Activated CD4-positive, alpha-beta T cell treated with anti-CD3 and anti-CD28 coated beads, Interleukin-2, Interleukin-4, amounts not matched to agents 100 ng/mL and 50 ng/mL, durations not matched to agents 16 hours and 8 hours (primary cell): Measurements from ENCODE around the gene FAAP20.

ENCODE experiments used
- DNase-seq: peaks from one replicate; pipeline ENCODE4 v3.0.0-alpha.2; 2020; ENCODE audit warnings: low spot score

FAAP20 gene

DNA sequence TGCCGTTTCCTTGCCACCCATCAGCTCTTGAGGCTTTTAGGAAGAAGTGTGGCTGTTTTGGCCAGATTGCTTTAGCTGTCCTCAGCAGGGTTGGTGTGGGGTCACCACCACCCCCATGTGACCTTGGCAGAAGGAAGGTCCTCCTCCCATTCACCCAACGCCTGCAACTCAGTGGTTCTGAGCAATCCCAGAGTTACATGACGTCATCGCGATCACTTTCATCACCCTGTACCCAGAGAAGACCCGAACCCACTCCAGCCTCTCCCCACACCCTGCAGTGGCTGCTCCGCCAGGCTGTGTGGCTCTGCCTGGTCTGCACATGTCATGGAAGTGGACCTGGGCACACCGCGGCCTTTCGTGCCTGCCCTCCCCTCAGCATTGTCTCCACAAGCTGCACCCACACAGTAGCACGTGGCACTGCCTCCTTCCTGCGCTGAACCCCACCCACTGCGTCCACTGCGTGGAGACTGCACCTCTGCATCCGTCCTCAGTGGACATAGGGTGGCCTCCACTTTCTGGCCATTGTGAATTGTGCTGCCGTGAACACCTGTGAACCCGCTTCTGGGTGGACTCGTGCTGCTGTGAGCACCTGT lies 16.5 kb downstream of the FAAP20 start:
- DNase-seq: no peak

DNA sequence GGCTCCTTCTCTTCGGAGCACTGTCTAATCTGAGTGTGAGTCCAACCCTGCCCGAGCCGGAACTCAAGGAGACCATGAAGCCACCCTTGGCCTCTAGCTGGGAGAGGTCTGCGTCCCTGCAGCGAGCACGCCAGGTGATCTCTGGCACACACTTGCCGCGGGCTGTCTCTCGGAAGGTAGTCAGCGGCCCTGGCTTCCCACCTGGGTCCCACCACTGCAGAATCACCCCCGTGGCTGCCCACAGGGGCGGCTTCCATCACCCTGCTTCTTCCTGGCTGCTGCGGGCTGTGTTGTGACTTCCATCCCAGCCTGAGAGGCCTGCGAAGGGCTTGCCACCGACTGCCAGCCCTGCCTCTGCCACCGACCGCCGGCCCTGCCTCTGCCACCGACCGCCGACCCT lies 17.0 kb downstream of the FAAP20 start:
- no peak for DNase-seq

DNA sequence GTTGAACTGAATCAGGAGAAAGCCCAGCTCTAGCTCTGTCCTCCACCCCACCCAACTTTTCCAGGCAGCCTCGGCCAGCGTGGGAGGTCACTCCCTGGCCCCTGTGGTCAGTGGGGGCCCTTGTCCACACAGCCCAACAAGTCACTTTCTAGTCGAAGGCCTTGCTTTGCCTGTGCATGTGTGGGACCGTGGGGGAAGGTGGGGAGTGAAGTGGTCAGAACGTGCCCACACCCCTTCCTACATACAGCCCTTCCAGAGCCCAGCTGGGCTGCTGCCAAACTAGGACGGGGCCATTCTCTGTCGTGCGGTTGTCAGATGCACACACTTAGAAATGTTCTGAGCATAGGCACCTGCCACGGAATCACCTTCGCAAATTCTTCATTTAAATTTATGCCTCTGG lies 18.0 kb downstream of the FAAP20 start:
- no peak for DNase-seq

DNA sequence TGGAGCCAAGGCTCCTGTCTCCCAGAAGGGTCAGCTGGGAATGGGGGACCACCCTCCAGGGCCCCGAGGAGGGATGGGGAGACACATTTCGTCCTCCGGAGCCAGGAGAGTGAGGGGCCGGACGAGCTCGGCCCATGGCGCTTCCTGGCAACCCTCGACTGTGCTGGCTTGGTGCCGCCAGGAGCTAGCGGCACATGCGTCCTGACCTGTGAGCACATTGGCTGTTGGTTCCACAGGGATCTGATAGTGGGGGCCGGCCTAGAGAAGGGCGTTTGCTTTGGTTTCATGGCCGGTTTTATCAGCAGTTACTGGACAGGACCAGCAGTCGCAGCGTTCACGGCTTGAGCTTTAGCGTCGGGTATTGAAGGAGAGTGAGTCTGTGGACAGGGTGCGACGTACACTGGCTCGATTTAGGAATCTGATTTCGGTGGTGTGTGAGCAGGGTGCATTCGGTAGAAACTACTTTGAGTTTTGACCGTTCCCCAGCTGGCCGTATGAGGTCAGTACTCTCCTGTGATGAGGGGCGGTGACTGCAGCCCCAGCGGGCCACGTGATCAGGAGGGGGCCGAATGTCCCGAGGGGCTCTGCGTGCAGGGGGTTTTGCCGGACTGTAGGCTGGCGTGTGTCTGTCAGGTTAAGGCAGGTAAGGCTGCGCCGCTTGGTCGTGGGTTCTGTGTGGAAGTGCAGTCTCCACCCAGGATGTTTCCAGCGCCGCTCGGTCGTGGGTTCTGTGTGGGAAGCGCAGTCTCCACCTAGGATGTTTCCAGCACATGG lies 18.7 kb downstream of the FAAP20 start:
- no peak for DNase-seq

DNA sequence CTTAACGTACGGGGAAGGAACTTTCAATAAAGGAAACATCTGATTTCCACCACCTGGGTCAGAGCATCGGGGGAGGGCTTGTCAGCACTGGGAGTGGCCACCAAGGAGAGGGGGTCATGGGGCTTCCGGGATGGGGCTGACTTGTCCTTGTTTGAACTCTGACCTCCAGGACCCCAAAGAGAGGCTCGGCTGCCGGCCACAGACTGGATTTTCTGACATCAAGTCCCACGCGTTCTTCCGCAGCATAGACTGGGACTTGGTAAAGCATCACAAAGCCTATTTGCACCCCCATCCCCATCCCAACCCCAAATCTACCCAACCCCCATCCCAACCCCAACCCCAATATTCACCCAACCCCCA lies 19.5 kb downstream of the FAAP20 start:
- no peak for DNase-seq

DNA sequence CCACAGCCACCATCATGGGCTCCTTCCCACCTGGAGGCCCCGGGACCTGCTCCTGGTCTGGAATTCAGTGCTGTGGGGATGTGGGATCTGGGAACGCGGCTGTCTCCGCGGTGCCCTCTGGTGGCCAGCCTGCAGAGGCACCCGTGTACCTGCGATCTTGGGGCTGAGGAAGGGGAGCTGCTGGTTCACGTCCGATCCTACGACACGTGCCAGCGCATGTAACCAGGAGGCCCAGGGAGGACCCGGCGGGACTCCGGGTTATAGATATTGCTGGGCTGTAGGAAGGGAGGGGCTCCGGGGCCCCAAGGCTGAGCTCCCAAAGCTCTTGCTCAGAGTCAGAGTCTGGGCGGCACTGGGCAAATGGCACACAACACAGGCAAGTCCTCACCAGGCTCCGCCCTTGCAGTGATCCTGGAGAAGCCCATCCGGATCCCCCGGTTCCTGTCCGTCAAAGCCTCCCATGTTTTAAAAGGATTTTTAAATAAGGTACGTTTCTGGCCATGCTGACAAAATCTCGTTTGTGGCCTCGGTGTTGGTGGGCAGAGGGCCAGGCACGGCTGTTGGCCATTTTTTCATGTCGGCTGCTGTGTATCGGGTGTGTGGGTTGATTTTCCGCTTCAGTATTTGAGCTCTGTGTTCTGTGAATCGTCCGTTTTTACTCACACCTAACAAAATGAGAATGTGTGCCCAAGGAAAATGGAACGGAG lies 20.1 kb downstream of the FAAP20 start:
- DNase-seq: peak; percentile 30

DNA sequence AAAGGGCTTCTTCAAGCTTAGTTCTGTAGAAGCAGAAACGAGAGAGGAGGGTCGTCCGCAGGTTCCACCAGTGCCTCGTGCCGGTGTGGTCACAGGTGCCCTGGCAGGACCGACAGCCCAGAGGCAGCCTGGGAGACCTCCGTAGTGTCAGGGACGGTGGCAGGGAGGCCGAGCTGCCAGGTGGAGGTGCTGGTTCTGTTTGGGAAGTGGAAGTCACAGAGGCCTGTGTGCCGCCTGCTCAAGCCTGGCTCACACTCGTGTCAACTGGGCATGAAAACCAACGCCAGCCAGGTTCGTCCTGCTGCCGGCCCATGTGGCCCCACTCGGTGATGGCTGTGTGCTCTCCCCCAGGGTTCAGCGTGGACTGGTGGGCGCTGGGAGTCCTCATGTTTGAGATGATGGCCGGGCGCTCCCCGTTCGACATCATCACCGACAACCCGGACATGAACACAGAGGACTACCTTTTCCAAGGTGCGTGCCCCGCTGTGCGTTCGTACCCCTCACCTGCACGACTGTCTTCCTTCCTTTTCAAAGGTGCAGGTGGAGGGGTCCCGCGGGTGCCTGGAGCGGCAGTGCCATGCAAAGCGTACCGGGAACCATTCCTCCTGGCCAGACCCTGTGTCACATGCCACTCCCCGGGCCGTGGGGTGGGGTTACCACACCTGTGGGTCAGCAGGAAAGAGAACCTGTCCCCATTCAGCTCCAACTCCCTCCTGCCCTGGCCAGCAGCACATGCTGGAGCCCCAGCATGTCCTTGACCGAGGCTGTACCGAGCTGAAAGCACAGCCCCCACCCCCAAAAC lies 20.8 kb downstream of the FAAP20 start:
- DNase-seq: no peak

DNA sequence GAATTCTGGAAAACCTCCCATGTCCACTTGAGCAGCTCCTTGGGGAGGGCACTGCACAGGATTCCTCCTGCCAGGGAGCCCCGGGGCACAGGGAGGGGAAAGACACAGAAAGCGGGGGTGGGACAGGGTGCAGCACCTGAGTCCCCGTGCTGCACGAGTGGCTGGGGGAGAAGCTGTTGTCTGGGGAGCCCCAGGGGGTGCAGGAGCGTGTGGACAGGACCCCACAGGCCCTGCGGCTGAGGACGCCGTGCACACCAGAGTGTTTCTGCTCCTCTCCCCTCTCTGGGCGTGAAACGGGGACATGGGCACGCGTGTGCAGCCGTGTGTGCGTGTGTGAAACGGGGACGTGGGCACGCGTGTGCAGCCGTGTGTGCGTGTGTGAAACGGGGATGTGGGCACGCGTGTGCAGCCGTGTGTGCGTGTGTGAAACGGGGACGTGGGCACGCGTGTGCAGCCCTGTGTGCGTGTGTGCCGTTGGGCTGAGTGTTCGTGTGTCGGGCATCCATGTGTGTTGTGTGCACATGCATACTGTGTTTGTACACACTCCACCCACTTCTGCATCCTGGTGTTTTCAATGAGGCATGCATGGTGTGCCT lies 21.9 kb downstream of the FAAP20 start:
- no peak for DNase-seq

DNA sequence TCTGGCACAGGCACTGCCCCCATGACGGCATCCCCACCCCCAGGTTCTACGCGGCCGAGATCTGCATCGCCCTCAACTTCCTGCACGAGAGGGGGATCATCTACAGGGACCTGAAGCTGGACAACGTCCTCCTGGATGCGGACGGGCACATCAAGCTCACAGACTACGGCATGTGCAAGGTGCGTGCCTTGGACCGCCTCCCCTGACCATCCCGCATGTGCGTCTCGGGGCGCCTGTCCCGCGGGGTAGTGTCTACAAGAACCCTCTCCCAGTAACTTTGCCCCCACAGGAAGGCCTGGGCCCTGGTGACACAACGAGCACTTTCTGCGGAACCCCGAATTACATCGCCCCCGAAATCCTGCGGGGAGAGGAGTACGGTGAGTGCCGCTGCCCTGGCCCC lies 22.6 kb downstream of the FAAP20 start:
- DNase-seq: no peak

DNA sequence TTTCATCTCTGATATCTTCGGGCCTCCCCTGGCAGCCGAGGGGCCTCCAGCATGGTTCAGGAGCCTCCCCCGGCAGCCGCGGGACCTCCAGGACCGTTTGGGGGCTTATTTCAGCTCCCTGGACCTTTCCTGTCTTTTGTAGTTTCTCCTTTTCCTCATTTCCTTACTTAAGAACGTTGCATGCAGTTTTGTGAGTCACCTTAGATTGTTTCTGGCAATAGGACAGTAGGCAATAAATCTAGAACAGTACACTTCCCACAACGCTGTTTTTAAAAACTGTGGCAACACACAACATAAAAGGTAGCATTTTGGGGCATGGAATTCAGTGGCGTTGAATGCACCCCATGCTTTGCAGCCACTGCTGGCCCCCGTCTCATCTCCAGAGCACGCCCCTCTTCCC lies 24.4 kb downstream of the FAAP20 start:
- DNase-seq: no peak

DNA sequence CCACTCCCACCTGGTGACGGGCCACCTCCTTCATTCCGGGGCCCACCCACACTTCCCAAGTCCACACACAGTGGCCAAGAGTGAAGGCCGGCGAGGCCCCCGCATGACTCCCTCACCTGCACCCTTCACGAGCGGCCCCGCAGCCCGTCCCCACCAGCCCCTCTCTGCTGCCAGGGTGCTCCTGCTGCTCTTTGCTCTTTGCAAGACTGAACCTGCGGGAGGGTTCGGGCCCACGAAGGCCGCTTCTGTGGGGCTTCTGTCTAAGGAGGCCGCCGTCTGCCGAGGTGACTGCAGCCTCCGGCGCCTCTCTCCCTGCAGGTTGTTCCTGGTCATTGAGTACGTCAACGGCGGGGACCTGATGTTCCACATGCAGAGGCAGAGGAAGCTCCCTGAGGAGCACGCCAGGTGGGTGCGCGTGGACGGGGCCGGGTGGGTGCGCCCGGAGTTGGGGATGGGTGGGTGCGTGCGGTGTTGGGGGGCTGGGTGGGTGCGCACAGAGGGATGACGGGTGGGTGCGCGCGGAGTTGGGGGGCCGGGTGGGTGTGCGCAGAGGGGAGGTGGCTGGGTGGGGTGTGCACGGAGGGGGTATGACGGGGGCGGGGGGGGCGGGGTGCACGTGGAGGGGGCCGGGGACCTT lies 25.3 kb downstream of the FAAP20 start:
- no peak for DNase-seq

DNA sequence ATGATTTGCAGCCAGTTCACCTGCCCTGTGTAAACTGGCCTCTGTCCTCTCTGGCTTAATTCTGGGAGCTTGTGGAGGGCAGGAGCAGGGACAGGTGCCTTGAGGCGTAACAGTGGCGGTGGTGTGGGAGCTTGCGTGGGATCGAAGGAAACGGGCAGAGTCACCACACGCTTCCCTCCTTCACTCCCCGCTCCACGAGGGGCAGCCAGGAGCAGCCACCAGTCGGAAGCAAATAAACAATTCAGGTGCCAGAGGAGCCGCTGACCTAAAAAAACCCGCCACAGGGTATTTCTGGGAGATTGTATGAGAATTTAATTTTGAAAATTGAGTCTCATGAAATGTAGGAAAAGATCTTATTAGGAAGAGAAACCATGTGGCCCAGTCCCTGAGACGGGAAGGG lies 26.0 kb downstream of the FAAP20 start:
- no peak for DNase-seq

DNA sequence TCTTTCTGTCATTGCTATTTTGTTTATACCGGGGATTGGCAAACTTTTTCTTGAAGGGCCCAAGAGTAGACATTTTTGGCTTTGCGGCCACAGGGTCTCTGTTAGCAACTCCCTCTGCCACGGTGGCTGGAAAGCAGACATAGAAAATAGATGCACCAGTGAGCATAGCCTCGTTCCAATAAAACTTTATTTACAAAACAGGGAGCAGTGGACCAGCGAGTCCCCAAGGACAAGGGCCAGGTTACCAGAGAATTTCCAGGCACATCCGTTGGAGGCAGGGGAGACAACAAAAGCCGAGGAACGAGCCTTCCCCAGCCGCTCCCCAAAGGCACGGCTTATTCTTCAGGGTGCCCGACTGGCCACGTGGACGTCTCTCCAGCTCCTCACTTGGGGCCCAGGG lies 26.5 kb downstream of the FAAP20 start:
- no peak for DNase-seq

DNA sequence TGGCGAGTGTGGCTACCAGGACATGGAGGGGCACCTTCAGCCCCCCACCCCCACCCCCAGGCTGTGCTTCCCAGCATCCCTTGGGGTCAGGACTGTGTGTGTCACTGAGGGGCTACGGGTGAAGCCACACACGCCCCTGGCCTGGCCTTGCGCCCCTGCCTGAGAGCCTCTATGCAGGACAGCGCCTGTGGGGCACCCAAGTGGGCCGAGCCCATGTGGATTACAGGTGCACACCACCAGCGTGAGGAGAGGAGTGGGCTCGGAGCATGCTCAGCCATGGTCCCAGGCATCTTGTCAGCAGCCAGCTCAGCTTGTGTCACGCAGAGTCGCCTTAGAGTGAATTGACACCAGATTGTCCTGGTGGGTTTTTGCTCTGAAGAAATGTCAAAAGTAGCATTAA lies 27.9 kb downstream of the FAAP20 start:
- DNase-seq: no peak

DNA sequence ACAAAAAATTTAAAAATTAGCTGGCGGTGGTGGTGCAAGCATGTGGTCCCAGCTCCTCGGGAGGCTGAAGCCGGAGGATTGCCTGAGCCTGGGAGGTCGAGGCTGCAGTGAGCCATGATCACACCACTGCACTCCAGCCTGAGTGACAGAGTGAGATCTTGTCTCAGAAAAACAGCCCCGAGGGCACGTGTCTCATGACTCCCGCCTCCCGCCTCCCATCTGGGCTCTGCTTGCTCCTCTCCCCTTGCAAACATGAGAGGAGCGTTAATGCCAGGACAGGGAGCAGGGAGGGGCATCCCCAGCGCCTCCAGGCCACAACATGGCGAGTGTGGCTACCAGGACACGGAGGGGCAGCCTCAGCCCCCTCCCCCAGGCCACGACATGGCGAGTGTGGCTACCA lies 28.3 kb downstream of the FAAP20 start:
- no peak for DNase-seq

DNA sequence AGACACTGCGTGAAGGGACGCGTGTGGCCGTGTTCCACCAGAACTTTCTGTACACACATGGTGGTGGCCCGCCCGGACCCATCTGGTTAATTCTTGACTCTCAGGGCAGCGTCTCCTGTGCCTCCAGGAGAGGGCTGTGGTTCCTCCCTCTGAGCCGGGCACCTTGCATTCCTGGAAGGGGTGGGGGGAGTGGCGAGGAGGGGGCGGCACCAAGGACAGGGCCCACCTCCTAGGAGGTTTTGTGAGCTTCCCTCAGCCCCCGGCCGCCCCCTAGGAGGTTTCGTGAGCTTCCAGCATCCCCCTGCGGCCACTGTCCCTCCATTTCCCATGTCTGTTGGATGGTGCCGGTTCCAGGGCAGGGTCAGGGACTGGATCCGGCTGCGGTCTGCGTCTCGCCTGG lies 28.9 kb downstream of the FAAP20 start:
- DNase-seq: no peak

DNA sequence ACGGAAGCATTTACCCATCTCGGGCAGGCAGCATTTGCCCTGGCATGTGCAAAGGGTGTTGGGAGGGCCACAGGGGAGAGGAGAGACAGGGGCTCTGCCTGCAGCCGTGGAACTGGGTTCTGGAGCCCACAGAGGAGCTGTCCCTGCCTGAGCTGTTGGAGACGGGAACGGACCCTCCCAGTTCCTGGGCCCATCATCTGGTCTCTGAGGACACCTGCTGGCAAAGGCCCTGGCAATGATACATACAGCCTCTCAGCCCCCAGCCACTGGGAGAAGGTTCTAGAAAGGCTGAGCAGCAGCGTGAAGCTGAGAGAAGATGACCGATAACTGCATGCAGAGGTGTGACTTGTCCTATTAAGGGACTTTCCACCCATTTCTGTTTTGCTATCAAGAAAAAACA lies 31.4 kb downstream of the FAAP20 start:
- no peak for DNase-seq

DNA sequence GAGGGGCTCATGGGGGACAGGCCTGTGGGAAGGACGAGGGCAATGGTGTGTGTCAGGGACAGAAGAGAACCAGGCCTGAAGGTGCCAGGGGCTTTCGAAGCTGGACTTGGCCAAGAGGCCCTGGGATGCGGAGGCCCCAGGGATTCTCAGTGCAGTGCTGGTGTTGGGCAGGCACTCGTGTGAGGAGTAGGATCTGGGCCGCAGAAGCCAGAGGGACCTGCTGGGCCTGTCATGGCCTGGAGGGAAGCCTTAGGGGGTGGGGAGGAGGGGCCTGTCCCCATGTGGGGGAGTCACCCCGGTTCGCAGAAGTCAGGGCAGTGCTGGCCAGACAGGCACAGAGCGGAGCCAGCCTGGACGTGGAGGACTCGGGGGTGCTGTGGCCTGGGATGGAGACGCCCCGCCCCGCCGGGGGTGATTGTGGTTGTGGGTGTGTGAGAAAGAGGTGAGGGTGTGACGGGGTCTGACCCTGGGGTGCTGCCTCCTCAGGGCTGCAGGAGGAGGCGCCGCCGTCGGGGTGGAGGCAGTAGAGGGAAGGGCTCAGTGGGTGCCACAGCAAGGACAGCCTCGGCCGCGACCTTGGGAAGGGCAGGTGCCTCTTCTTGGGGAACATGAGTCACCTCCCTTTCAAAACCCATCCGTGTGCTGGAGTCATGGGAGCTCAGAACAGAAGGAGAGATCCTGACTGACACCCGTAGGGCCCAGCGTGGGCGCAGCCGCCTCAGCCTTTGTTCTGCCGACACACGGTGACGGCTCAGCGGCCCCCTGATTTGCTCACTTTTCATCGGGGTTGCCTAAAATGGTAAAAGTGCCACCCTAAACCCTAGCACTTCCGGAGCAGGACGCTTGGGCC lies 33.9 kb downstream of the FAAP20 start:
- no peak for DNase-seq

DNA sequence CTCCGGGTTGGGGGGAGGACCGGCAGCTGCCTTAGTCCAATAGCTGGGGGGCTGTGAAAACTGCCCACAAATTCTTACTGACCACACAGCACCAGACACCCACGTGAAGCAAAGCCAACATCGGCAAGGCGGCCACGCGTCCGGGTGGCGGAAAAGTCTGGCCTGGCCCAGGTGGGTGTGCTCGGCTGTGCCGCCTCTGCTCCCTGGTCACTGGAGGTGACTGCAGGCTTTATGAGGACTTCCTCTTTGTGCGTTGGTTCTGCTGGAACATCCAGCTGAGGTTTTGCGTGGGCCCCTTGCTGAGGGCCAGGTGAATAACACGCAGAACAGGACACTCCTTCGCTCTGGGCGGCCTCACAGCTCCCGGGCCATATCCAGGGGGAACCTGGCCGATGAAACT lies 35.4 kb downstream of the FAAP20 start:
- DNase-seq: no peak

DNA sequence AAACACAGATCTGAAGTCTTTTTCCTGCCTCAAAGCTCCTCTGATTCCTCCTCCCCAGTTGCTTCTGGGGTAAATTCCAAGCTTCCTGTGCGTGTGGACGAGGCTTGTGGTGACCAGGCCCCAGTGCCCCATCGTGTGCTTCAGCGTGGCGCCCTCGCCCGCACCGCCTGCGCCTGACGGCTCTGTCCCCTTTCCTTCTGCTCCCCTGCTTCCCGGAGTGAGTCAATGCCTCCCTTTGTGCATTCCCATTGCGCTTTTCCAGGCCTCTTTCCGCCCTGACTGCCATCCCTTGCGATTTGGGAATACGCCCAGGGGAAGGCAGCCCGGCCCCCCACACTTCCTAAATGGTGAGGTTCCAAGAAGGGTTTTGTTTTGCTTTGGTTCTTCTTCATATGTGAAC lies 36.3 kb downstream of the FAAP20 start:
- no peak for DNase-seq

DNA sequence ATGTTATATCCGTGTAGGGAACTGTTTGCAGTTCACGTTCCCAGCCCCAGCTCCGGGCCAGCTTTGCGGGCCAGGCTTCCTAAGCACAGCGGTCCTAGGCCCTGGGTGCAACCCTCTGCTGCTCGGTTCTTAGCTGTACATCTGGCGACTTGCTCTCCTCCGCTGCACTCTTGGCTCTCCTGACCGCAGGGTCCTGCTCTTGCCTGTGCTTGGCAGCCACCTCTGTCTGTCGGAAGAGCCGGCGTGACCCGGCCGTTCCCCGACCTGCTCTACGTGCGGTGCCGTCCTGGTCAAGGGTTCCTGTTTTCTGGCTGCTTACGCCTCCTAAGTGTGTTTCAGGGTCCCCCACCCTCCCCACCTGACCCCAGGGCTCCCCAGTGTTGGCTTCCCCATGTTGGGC lies 36.7 kb downstream of the FAAP20 start:
- no peak for DNase-seq
